ENCODE measurements around the gene FBXO45.

- TF ChIP-seq EZH2 (IDR thresholded peaks at IDR 0.05; ENCODE audit: borderline replicate concordance, insufficient read depth, low read depth, low read length, poor library complexity, severe bottlenecking) (no peak), CTCF (IDR thresholded peaks at IDR 0.05) (no peak)
Measured at GRCh38 chr3:196554205-196554604, 14.3 kb upstream of the FBXO45 start.
